NT2/D1 (cell line): ENCODE results near the gene CYP4A22.

Experiments used
- DNase-seq: peaks from one replicate; pipeline ENCODE4 v3.0.0-alpha.2; 2011; ENCODE audit warnings: low read depth, low spot score
- H3K27me3 ChIP-seq: 2 replicates; pipeline ENCODE4 v1.6.0; 2011; ENCODE audit warnings: mild to moderate bottlenecking; ENCODE audit not compliant: insufficient read length, insufficient read depth
- H3K36me3 ChIP-seq: 2 replicates; pipeline ENCODE4 v1.6.1; 2011; ENCODE audit warnings: mild to moderate bottlenecking, low read length, mixed read lengths; ENCODE audit not compliant: insufficient read depth, insufficient read length
- H3K4me1 ChIP-seq: 2 replicates; pipeline ENCODE4 v1.5.1; 2011; ENCODE audit not compliant: insufficient read depth, insufficient read length
- H3K4me3 ChIP-seq: 2 replicates; pipeline ENCODE4 v1.5.1; 2011; ENCODE audit warnings: low read depth; ENCODE audit not compliant: insufficient read length
- H3K9ac ChIP-seq: 2 replicates; pipeline ENCODE4 v1.6.0; 2011; ENCODE audit warnings: low read depth; ENCODE audit not compliant: insufficient read length
- H3K9me3 ChIP-seq: 2 replicates; pipeline ENCODE4 v1.5.1; 2011; ENCODE audit warnings: mild to moderate bottlenecking, low read length; ENCODE audit not compliant: insufficient read depth
- SUZ12 ChIP-seq: IDR thresholded peaks from 2 replicates; pipeline ENCODE4 v1.6.1; 2011; ENCODE audit not compliant: insufficient read length, insufficient read depth; ENCODE audit errors: extremely low read depth
- YY1 ChIP-seq: IDR thresholded peaks from 2 replicates; pipeline ENCODE4 v1.6.1; 2011; ENCODE audit not compliant: insufficient read length, insufficient read depth
- ZNF274 ChIP-seq: IDR thresholded peaks from 2 replicates; pipeline ENCODE4 v1.6.1; 2011; ENCODE audit warnings: mild to moderate bottlenecking, low read depth, low read length

CYP4A22 gene

GRCh38 chr1:47181095-47181954 lies 44.1 kb downstream of the CYP4A22 start:
- peaks cover 23% of the 10 kb centered on the region for H3K4me1 ChIP-seq
- no peak for DNase-seq
- peaks cover 8% of the 10 kb centered on the region for H3K27me3 ChIP-seq
- no peaks in the 10 kb centered on the region; the same call in 1 of the 2 replicates for H3K9me3 ChIP-seq
- no peak overlapping the region for H3K4me3 ChIP-seq
- H3K9ac ChIP-seq = peak overlapping the region; percentile 37
- no peak for TF ChIP-seq YY1
- no peak for TF ChIP-seq SUZ12
- no peak for TF ChIP-seq ZNF274
- no peaks in the 10 kb centered on the region for H3K36me3 ChIP-seq

DNA sequence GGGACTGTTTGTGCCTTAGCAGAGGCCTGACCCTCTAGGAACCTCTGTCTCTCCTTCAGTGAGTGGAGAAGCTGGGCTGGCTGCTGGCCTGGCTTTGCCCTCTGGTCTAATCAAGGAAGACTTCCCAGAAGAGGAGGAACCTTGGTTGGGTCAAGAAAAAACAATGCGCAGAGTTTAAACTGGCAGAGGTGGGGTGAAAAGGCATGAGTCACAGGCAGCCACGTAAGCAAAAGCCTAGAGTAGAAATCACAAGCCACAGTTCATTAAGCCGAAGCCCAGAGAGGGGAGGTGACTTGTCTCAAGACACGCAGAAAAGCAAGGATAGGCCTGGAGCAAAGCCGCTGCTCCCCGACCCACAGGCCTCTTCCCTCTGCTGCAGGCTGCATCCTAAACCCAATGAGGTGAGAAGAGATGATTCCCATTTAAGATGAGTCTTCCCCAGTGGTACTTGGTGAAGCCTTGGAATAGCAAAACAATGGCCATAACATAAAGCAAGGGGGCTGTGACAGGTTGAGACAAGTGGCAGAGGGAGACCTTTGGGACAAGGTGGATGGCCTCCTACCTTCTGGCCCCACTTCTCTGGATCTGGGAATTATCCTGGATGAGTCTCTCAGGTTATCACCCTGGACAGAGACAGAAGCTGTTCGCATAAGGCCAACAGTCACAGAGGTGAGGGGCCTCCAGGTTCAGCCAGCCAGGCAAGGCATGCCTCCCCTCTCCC lies 44.9 kb downstream of the CYP4A22 start:
- TF ChIP-seq YY1 (no peak), ZNF274 (no peak), SUZ12 (no peak)
- H3K4me3 ChIP-seq = no peak overlapping the region
- no peaks in the 10 kb centered on the region for H3K36me3 ChIP-seq
- H3K9ac ChIP-seq = peak overlapping the region; percentile 37
- H3K27me3 ChIP-seq = peaks cover 8% of the 10 kb centered on the region
- peaks cover 23% of the 10 kb centered on the region for H3K4me1 ChIP-seq
- H3K9me3 ChIP-seq = no peaks in the 10 kb centered on the region; the same call in 1 of the 2 replicates
- no peak for DNase-seq

DNA sequence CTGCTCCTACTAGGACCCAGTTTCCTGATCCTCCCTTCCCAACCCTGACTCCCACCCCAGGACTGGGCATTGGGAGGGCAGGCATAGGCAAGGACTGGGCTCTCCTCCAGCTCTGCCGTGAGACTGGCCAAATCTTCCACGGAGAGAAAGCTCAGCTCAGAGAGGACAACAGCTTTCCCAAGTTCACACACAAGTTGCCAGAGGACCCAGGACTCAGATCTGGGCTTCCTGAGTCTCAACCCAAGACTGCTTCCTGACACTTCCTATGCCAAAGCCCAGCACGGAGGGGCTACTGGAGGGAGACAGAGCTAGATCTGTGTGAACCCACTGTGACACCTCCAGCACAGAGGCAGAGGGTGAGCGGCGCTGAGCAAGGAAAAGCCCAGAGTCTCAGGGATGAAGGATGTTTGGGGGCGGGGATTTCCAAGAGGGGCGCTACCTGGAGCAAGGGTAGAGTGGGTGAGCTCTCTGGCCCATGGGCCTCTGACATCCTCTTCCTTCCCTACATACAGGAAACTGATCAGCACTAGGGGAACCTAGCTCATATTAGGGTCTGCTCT lies 45.5 kb downstream of the CYP4A22 start:
- Histone ChIP-seq H3K9ac (no peak overlapping the region), H3K9me3 (no peaks in the 10 kb centered on the region; the same call in 1 of the 2 replicates), H3K4me3 (no peak overlapping the region), H3K36me3 (no peaks in the 10 kb centered on the region), H3K27me3 (peaks cover 8% of the 10 kb centered on the region), H3K4me1 (peaks cover 23% of the 10 kb centered on the region)
- DNase-seq = no peak
- TF ChIP-seq ZNF274 (no peak), YY1 (no peak), SUZ12 (no peak)

DNA sequence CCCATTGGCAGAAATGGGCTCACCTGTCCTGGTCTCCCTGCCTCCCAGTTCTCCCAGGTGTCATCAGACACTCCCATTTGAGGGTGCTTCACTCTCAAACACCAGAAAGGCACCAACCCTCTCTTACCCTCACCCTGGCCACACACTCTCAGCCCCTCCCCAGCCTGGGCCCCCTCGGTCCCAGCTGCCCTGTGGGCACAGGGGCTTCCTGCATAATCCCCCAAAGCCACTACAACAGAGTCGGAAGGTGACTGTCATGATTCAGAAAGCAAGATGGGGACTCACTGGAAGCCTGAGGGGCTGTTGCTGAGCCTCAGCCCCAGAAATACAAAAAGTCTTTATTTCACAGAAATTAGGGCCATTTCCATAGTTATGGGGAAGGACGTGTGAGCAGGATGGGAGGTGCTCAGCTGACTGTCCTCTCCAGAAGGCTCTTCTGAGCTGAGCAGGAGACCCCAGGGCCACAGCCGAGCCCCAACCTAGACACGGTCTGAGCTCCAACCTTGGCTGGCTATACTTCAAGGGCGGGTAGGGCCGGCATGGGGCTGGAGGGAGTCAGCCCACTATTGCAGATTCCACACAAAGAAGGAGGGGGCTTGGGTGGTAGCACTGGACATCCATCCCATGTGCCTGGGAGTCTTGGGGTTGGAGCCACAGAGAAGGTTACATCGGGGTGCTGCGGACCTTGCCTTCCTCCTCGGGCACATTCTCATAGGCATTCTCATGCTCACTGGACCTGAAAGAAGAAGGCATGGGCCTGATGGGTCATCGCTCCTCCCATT lies 46.3 kb downstream of the CYP4A22 start:
- H3K36me3 ChIP-seq = no peaks in the 10 kb centered on the region
- peaks cover 22% of the 10 kb centered on the region for H3K4me1 ChIP-seq

GRCh38 chr1:47184090-47184821 lies 47.0 kb downstream of the CYP4A22 start:
- DNase-seq = no peak
- TF ChIP-seq SUZ12 (no peak), YY1 (no peak), ZNF274 (no peak)
- H3K9me3 ChIP-seq = no peaks in the 10 kb centered on the region; the same call in 1 of the 2 replicates

More for the DNA sequence above, 46.3 kb downstream of the CYP4A22 start:
- H3K27me3 ChIP-seq = peaks cover 8% of the 10 kb centered on the region
- H3K4me3 ChIP-seq = no peak overlapping the region
- DNase-seq = no peak
- H3K9me3 ChIP-seq = no peaks in the 10 kb centered on the region; the same call in 1 of the 2 replicates
- H3K9ac ChIP-seq = no peak overlapping the region
- TF ChIP-seq ZNF274 (no peak), SUZ12 (no peak), YY1 (no peak)

More at GRCh38 chr1:47184090-47184821, 47.0 kb downstream of the CYP4A22 start:
- peaks cover 8% of the 10 kb centered on the region for H3K27me3 ChIP-seq
- no peak overlapping the region for H3K4me3 ChIP-seq
- peaks cover 20% of the 10 kb centered on the region for H3K4me1 ChIP-seq
- no peaks in the 10 kb centered on the region for H3K36me3 ChIP-seq
- no peak overlapping the region for H3K9ac ChIP-seq
